K562 (cell line): Measurements from ENCODE around the gene CEBPZ. TPM values are rescaled to one million over a fixed set of nuclear protein-coding genes. Genes with fewer than 3 reads are reported as not detected.

Source experiments
- FOXP1 ChIP-seq: sonication (generic); formaldehyde crosslinking; IDR thresholded peaks from 2 replicates; pipeline ENCODE4 v1.8.0; 2022; ENCODE audit warnings: mild to moderate bottlenecking, missing genetic modification reagents
- JUN ChIP-seq, 2 experiments: sonication (generic) in 1 of 2; formaldehyde crosslinking in 1 of 2; IDR thresholded peaks; 2 replicates each; pipeline versions ENCODE4 v1.6.1 to v1.8.0; 2012 to 2022; ENCODE audit warnings: borderline replicate concordance in 2 of 2, mild to moderate bottlenecking in 2 of 2, improper control_type of control experiment in 1 of 2, low read depth in 1 of 2, low read length in 1 of 2, missing genetic modification reagents in 1 of 2
- MCM2 ChIP-seq: fragments of 450-650 bp; IDR thresholded peaks from 2 replicates; pipeline ENCODE4 v1.6.1; 2017; ENCODE audit warnings: low read depth, mild to moderate bottlenecking
- MTA3 ChIP-seq: fragments of 450-650 bp; formaldehyde crosslinking; IDR thresholded peaks from 2 replicates; pipeline ENCODE4 v1.6.1; 2017; ENCODE audit warnings: mild to moderate bottlenecking, borderline replicate concordance
- NR2C2 ChIP-seq, 2 experiments: fragments of 200-800 bp in 1 of 2; sonication (Bioruptor generic) in 1 of 2; sonication (generic) in 1 of 2; formaldehyde crosslinking in 1 of 2; IDR thresholded peaks; 2 replicates each; pipeline versions ENCODE4 v1.6.1 to v1.8.0; 2016 to 2022; ENCODE audit warnings: mild to moderate bottlenecking in 1 of 2, missing compliant biosample characterization in 1 of 2, missing genetic modification characterization in 1 of 2, missing genetic modification reagents in 1 of 2
- ZNF717 ChIP-seq: fragments of 250-450 bp; sonication (Bioruptor Pico); IDR thresholded peaks from 2 replicates; pipeline ENCODE4 v1.5.0; 2021
- ZNF780A ChIP-seq: fragments of 250-450 bp; sonication (Bioruptor Pico); IDR thresholded peaks from 2 replicates; pipeline ENCODE4 v1.5.0; 2021; ENCODE audit warnings: mild to moderate bottlenecking
- polyA plus RNA-seq, 8 experiments: library from polyadenylated mRNA; depleted of rRNA in 4 of 8; stranded (reverse) in 5 of 8; unstranded in 3 of 8; fragments of >200 nt; fragmentation: Nextera tagmentation in 2 of 8; fragmentation: Illumina TruSeq in 1 of 8; extraction: Ambion mirVana in 2 of 8; extraction: Trizol in 1 of 8; gene quantifications; 2 replicates each; pipeline versions ENCODE4 v1.2.1 to v1.2.3, GENCODE V29; 2011 to 2014; ENCODE audit warnings: inconsistent platforms in 1 of 8, missing spikeins in 1 of 8
- total RNA-seq, 7 experiments: library from RNA; depleted of rRNA in 6 of 7; stranded (reverse); fragments of >200 nt in 6 of 7; fragmentation: Illumina TruSeq in 2 of 7; extraction: Trizol in 2 of 7; gene quantifications; 2 replicates each; pipeline versions ENCODE4 v1.2.1 to v1.2.3, GENCODE V29; 2011 to 2021; ENCODE audit warnings: low replicate concordance in 1 of 7
- TF ChIP-seq, protein P1 (sequence below): fragments of 450-650 bp; conservative IDR thresholded peaks from 2 replicates; pipeline ENCODE4 v1.6.1; 2016; ENCODE audit warnings: missing genetic modification characterization, low read depth, mild to moderate bottlenecking, control low read depth, missing compliant biosample characterization
- TF ChIP-seq, protein P2 (sequence below): fragments of 250-450 bp; sonication (Bioruptor Pico); IDR thresholded peaks from 2 replicates; pipeline ENCODE4 v1.8.0; 2021; ENCODE audit warnings: moderate library complexity, mild to moderate bottlenecking, inconsistent platforms
- TF ChIP-seq, protein P3 (sequence below): fragments of 250-450 bp; sonication (Bioruptor Pico); IDR thresholded peaks from 2 replicates; pipeline ENCODE4 v1.4.0; 2020; ENCODE audit warnings: mild to moderate bottlenecking
- TF ChIP-seq, protein P4 (sequence below): fragments of 250-450 bp; sonication (Bioruptor Pico); IDR thresholded peaks from 2 replicates; pipeline ENCODE4 v1.8.0; 2022; ENCODE audit warnings: inconsistent platforms
- TF ChIP-seq, protein P5 (sequence below): sonication (generic); formaldehyde crosslinking; IDR thresholded peaks from 2 replicates; pipeline ENCODE4 v1.8.0; 2022; ENCODE audit warnings: mild to moderate bottlenecking, missing genetic modification reagents
- TF ChIP-seq, protein P6 (sequence below), 3 experiments: fragments of 200-800 bp in 1 of 3; sonication (Bioruptor generic) in 1 of 3; sonication (generic) in 1 of 3; formaldehyde crosslinking in 1 of 3; IDR thresholded peaks; 2 replicates each; pipeline versions ENCODE4 v1.6.1 to v1.8.0; 2016 to 2022; ENCODE audit warnings: mild to moderate bottlenecking in 2 of 3, missing compliant biosample characterization in 2 of 3, missing genetic modification characterization in 2 of 3, missing genetic modification reagents in 1 of 3

CEBPZ gene
- total and polyA plus RNA-seq, 9 of the 15 experiments (the other 6 are each of a cell fraction or from before 2014, with no cell fraction given) = 49.7 to 160 (median 82.8) TPM

DNA sequence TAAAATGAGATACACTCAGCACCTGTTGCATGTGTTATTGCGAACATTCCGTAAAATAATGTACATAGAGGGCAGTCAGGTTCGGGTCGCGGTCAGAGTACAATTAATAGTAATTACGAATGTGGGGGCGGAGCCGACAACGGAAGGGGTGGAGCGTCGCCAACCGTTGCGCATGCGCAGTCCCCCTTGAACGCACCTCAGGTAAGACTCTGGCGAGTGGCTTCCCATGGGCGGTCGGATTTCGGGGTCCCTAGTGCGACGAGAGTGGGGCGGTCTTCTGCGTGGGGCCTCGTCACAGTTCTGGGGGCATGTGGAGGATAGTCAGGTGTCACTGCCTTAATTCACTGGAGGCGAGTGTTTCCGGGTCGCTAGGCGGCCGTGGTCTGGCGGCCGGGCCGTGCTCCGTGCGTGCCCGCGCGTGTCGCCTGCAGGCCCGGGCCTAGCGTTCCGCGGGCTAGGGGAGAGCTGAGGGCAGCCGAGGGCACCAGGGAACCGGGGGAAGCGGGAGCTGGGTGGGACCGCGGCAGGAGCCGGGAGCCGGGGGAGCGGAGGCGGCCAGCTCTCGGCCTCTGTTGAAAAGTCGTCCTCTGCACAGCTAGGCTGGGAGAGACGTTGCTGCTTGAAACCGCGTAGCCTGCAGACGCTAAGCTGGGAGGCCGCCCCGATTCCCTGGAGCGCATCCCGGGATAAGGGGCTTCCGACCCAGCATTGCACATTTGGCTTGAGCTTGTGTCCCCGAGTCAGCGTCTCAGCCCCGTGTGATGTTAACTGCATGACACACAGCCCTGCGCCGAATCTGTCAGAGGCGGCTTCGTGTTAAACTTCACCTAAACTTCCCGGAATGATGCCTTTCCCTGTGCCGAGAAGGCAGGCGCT lies 34.8 kb downstream of the CEBPZ start, which contains the start of gene CEBPZOS (continued):
- TF ChIP-seq, protein P1, sequence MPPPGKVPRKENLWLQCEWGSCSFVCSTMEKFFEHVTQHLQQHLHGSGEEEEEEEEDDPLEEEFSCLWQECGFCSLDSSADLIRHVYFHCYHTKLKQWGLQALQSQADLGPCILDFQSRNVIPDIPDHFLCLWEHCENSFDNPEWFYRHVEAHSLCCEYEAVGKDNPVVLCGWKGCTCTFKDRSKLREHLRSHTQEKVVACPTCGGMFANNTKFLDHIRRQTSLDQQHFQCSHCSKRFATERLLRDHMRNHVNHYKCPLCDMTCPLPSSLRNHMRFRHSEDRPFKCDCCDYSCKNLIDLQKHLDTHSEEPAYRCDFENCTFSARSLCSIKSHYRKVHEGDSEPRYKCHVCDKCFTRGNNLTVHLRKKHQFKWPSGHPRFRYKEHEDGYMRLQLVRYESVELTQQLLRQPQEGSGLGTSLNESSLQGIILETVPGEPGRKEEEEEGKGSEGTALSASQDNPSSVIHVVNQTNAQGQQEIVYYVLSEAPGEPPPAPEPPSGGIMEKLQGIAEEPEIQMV (tag) = no peak
- TF ChIP-seq, protein P2, sequence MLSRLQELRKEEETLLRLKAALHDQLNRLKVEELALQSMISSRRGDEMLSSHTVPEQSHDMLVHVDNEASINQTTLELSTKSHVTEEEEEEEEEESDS (CRISPR knock-in tag) = no peak
- TF ChIP-seq JUN (IDR thresholded peaks at IDR 0.05; ENCODE audit: borderline replicate concordance, low read depth, low read length) (no peak; the same call in 1 of the 2 replicates), JUN (CRISPR knock-in tag; IDR thresholded peaks at IDR 0.05; ENCODE audit: borderline replicate concordance) (0 out of 2 replicates have a peak, but pooled peaks have one; percentile 77), ZNF780A (CRISPR knock-in tag) (no peak), MTA3 (0 out of 2 replicates have a peak, but pooled peaks have one; percentile 33), NR2C2 (CRISPR knock-in tag; IDR thresholded peaks at IDR 0.05) (peak; percentile 93), NR2C2 (tag; IDR thresholded peaks at IDR 0.05) (peak; percentile 99), MCM2 (no peak), ZNF717 (CRISPR knock-in tag) (no peak), FOXP1 (CRISPR knock-in tag) (peak; percentile 96)
- TF ChIP-seq, protein P3, sequence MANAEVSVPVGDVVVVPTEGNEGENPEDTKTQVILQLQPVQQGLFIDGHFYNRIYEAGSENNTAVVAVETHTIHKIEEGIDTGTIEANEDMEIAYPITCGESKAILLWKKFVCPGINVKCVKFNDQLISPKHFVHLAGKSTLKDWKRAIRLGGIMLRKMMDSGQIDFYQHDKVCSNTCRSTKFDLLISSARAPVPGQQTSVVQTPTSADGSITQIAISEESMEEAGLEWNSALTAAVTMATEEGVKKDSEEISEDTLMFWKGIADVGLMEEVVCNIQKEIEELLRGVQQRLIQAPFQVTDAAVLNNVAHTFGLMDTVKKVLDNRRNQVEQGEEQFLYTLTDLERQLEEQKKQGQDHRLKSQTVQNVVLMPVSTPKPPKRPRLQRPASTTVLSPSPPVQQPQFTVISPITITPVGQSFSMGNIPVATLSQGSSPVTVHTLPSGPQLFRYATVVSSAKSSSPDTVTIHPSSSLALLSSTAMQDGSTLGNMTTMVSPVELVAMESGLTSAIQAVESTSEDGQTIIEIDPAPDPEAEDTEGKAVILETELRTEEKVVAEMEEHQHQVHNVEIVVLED = peak; percentile 73
- TF ChIP-seq, protein P4, sequence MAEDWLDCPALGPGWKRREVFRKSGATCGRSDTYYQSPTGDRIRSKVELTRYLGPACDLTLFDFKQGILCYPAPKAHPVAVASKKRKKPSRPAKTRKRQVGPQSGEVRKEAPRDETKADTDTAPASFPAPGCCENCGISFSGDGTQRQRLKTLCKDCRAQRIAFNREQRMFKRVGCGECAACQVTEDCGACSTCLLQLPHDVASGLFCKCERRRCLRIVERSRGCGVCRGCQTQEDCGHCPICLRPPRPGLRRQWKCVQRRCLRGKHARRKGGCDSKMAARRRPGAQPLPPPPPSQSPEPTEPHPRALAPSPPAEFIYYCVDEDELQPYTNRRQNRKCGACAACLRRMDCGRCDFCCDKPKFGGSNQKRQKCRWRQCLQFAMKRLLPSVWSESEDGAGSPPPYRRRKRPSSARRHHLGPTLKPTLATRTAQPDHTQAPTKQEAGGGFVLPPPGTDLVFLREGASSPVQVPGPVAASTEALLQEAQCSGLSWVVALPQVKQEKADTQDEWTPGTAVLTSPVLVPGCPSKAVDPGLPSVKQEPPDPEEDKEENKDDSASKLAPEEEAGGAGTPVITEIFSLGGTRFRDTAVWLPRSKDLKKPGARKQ (CRISPR knock-in tag) = no peak
- TF ChIP-seq, protein P5, sequence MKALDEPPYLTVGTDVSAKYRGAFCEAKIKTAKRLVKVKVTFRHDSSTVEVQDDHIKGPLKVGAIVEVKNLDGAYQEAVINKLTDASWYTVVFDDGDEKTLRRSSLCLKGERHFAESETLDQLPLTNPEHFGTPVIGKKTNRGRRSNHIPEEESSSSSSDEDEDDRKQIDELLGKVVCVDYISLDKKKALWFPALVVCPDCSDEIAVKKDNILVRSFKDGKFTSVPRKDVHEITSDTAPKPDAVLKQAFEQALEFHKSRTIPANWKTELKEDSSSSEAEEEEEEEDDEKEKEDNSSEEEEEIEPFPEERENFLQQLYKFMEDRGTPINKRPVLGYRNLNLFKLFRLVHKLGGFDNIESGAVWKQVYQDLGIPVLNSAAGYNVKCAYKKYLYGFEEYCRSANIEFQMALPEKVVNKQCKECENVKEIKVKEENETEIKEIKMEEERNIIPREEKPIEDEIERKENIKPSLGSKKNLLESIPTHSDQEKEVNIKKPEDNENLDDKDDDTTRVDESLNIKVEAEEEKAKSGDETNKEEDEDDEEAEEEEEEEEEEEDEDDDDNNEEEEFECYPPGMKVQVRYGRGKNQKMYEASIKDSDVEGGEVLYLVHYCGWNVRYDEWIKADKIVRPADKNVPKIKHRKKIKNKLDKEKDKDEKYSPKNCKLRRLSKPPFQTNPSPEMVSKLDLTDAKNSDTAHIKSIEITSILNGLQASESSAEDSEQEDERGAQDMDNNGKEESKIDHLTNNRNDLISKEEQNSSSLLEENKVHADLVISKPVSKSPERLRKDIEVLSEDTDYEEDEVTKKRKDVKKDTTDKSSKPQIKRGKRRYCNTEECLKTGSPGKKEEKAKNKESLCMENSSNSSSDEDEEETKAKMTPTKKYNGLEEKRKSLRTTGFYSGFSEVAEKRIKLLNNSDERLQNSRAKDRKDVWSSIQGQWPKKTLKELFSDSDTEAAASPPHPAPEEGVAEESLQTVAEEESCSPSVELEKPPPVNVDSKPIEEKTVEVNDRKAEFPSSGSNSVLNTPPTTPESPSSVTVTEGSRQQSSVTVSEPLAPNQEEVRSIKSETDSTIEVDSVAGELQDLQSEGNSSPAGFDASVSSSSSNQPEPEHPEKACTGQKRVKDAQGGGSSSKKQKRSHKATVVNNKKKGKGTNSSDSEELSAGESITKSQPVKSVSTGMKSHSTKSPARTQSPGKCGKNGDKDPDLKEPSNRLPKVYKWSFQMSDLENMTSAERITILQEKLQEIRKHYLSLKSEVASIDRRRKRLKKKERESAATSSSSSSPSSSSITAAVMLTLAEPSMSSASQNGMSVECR = peak; percentile 89
- TF ChIP-seq, protein P6, sequence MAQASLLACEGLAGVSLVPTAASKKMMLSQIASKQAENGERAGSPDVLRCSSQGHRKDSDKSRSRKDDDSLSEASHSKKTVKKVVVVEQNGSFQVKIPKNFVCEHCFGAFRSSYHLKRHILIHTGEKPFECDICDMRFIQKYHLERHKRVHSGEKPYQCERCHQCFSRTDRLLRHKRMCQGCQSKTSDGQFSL (CRISPR knock-in tag; IDR thresholded peaks at IDR 0.05) = no peak
- TF ChIP-seq, protein P6 (tag; IDR thresholded peaks at IDR 0.05) = no peak
